GM18499 (cell line): Measurements from ENCODE around the gene GRM4.
"Not testable (repeated sequence)": the region's sequence is repeated elsewhere in the genome, so short reads cannot be mapped to it uniquely, and the experiment has no call there.

Source experiments
- ATAC-seq: cut with Tn5 transposase; IDR thresholded peaks from one replicate; pipeline ENCODE4 v1.9.1; 2021; ENCODE audit warnings: moderate number of reproducible peaks; ENCODE audit not compliant: insufficient read depth, unreplicated experiment

GRM4 gene

GRCh38 chr6:34050691-34051090, 95.2 kb downstream of the GRM4 start:
- ATAC-seq: no peak

GRCh38 chr6:34049395-34050342, 96.2 kb downstream of the GRM4 start:
- no peak for ATAC-seq

- no peak for ATAC-seq
Observed at GRCh38 chr6:34047913-34048867, 97.7 kb downstream of the GRM4 start.

GRCh38 chr6:34046617-34047016, 99.3 kb downstream of the GRM4 start:
- ATAC-seq: no peak

- ATAC-seq: no peak
Observed at GRCh38 chr6:34045771-34046170, 100.1 kb downstream of the GRM4 start.

GRCh38 chr6:34044945-34045595, 100.8 kb downstream of the GRM4 start:
- ATAC-seq: no peak

- no peak for ATAC-seq
Observed at GRCh38 chr6:34043359-34043758, 102.5 kb downstream of the GRM4 start.

- not testable (repeated sequence) for ATAC-seq
Observed at GRCh38 chr6:34041998-34042397, 103.9 kb downstream of the GRM4 start.

GRCh38 chr6:34041385-34041784, 104.5 kb downstream of the GRM4 start:
- no peak for ATAC-seq

- no peak for ATAC-seq
Observed at GRCh38 chr6:34039943-34040342, 105.9 kb downstream of the GRM4 start.

GRCh38 chr6:34037151-34037550, 108.7 kb downstream of the GRM4 start:
- ATAC-seq: no peak

- no peak for ATAC-seq
Observed at GRCh38 chr6:34036357-34037069, 109.4 kb downstream of the GRM4 start.

GRCh38 chr6:34035704-34036356, 110.1 kb downstream of the GRM4 start:
- no peak for ATAC-seq

GRCh38 chr6:34035161-34035560, 110.7 kb downstream of the GRM4 start:
- ATAC-seq: no peak

- ATAC-seq: no peak
Observed at GRCh38 chr6:34032856-34033255, 113.0 kb downstream of the GRM4 start.

- no peak for ATAC-seq
Observed at GRCh38 chr6:34031625-34032383, 114.1 kb downstream of the GRM4 start.

GRCh38 chr6:34030831-34031624, 114.9 kb downstream of the GRM4 start:
- no peak for ATAC-seq
